HepG2 (cell line): Measurements from ENCODE around the gene APBB3. TPM values are rescaled to one million over a fixed set of nuclear protein-coding genes. Genes with fewer than 3 reads are reported as not detected.

ENCODE experiments used
- ATAC-seq: fragments of 200-7000 bp; cut with Tn5 transposase; 3 replicates; pipeline ENCODE4 v1.9.1; 2020; ENCODE audit warnings: mild to moderate bottlenecking, moderate library complexity
- BruUV-seq: library from RNA; stranded (reverse); fragments of 400-500 nt; replicated peaks from 2 replicates; lab custom pipeline; 2021; lab: Mats Ljungman, UMichigan
- CTCF ChIA-PET: fragments of 300-600 bp; formaldehyde crosslinking; extraction: SDS; loops from one replicate; lab custom pipeline; 2021; ENCODE audit warnings: low total read pairs, inconsistent platforms, low intra/inter-chr PET ratio; lab: Yijun Ruan, JAX
- POLR2A ChIA-PET: fragments of 350-600 bp; sonication (Branson Sonifier 250); formaldehyde crosslinking; loops from one replicate; lab custom pipeline; 2020; ENCODE audit warnings: antibody characterized with exemption, inconsistent platforms; lab: Yijun Ruan, JAX
- DNase-seq: peaks from one replicate; pipeline ENCODE4 v3.0.0-alpha.2; 2015; ENCODE audit warnings: low spot score
- FAIRE-seq: peaks from 3 replicates; lab custom pipeline; 2011; peaks lifted over from hg19 to GRCh38; lab: Jason Lieb, UNC
- H2AFZ ChIP-seq: one replicate; pipeline ENCODE4 v1.6.1; 2011; ENCODE audit warnings: low read length, inconsistent platforms
- H3K27ac ChIP-seq: fragments of 300-600 bp; 3 replicates; pipeline ENCODE4 v1.8.0; 2011; ENCODE audit warnings: mixed run types, mild to moderate bottlenecking, mixed read lengths, low read length, inconsistent platforms; ENCODE audit not compliant: insufficient read depth; ENCODE audit errors: extremely low read length
- H3K27me3 ChIP-seq, 2 experiments: fragments of 200-600 bp in 1 of 2; 2 replicates in 1 of 2; 3 replicates in 1 of 2; pipeline versions ENCODE4 v1.6.0 to v1.8.0; 2011; ENCODE audit warnings: low read length in 2 of 2, mild to moderate bottlenecking in 2 of 2, moderate library complexity in 2 of 2, inconsistent platforms in 1 of 2; ENCODE audit not compliant: insufficient read depth in 2 of 2, control insufficient read depth in 1 of 2
- H3K36me3 ChIP-seq, 2 experiments: fragments of 200-600 bp in 1 of 2; replicated peaks in 1 of 2; 2 replicates in 1 of 2; 3 replicates in 1 of 2; pipeline versions ENCODE4 v1.5.1 to v1.8.0; 2011; ENCODE audit warnings: low read length in 2 of 2, inconsistent platforms in 1 of 2; ENCODE audit not compliant: insufficient read depth in 2 of 2, control insufficient read depth in 1 of 2
- H3K4me1 ChIP-seq: 2 replicates; pipeline ENCODE4 v1.5.1; 2012; ENCODE audit warnings: low read length, inconsistent platforms; ENCODE audit not compliant: insufficient read depth
- H3K4me2 ChIP-seq: 2 replicates; pipeline ENCODE4 v1.6.0; 2011; ENCODE audit warnings: low read depth, low read length, inconsistent platforms
- H3K4me3 ChIP-seq, 3 experiments: fragments of 200-600 bp in 1 of 3; sonication (generic), shearing (Covaris generic) in 1 of 3; replicated peaks in 1 of 3; 2 replicates each; pipeline ENCODE4 v1.5.1; 2011 to 2016; ENCODE audit warnings: low read length in 3 of 3, inconsistent platforms in 2 of 3, low read depth in 2 of 3, mild to moderate bottlenecking in 2 of 3, control low read depth in 1 of 3, mixed read lengths in 1 of 3; ENCODE audit not compliant: insufficient read depth in 1 of 3
- H3K79me2 ChIP-seq: one replicate; pipeline ENCODE4 v1.6.1; 2011; ENCODE audit warnings: low read length, inconsistent platforms; ENCODE audit not compliant: insufficient read depth
- H3K9ac ChIP-seq: 2 replicates; pipeline ENCODE4 v1.6.0; 2011; ENCODE audit warnings: mild to moderate bottlenecking, low read depth, low read length, inconsistent platforms; ENCODE audit not compliant: insufficient read depth
- H3K9me3 ChIP-seq: 2 replicates; pipeline ENCODE4 v1.5.1; 2012; ENCODE audit warnings: mild to moderate bottlenecking, low read length
- H4K20me1 ChIP-seq: 2 replicates; pipeline ENCODE4 v1.6.0; 2011; ENCODE audit warnings: inconsistent platforms, mild to moderate bottlenecking, low read length, moderate library complexity; ENCODE audit not compliant: insufficient read depth
- ATF5 ChIP-seq: sonication (generic); formaldehyde crosslinking; IDR thresholded peaks from 2 replicates; pipeline ENCODE4 v1.4.0; 2020; ENCODE audit warnings: mild to moderate bottlenecking, low read depth, missing genetic modification reagents
- ETV6 ChIP-seq: sonication (generic); formaldehyde crosslinking; conservative IDR thresholded peaks from 2 replicates; pipeline ENCODE4 v1.4.0; 2020; ENCODE audit warnings: missing genetic modification reagents
- GMEB1 ChIP-seq: sonication (generic); formaldehyde crosslinking; IDR thresholded peaks from 2 replicates; pipeline ENCODE4 v1.5.1; 2020; ENCODE audit warnings: missing genetic modification reagents, mild to moderate bottlenecking, borderline replicate concordance
- THAP11 ChIP-seq: IDR thresholded peaks from 2 replicates; pipeline ENCODE4 v1.6.1; 2016; ENCODE audit warnings: missing biosample characterization, missing genetic modification reagents
- THAP7 ChIP-seq: sonication (generic); formaldehyde crosslinking; IDR thresholded peaks from 2 replicates; pipeline ENCODE4 v1.8.1; 2023; ENCODE audit warnings: mild to moderate bottlenecking, missing genetic modification reagents
- TOE1 ChIP-seq: sonication (generic); formaldehyde crosslinking; IDR thresholded peaks from 2 replicates; pipeline ENCODE4 v1.4.0; 2020; ENCODE audit warnings: mild to moderate bottlenecking, missing genetic modification reagents
- ZBTB33 ChIP-seq: sonication (generic); formaldehyde crosslinking; IDR thresholded peaks from 2 replicates; pipeline ENCODE4 v1.4.0; 2020; ENCODE audit warnings: missing genetic modification reagents
- ZFP37 ChIP-seq: sonication (generic); formaldehyde crosslinking; IDR thresholded peaks from 2 replicates; pipeline ENCODE4 v1.4.0; 2020; ENCODE audit warnings: missing genetic modification reagents, borderline replicate concordance
- ZNF513 ChIP-seq: sonication (generic); formaldehyde crosslinking; conservative IDR thresholded peaks from 2 replicates; pipeline ENCODE4 v1.5.0; 2020; ENCODE audit warnings: missing genetic modification reagents
- ZNF543 ChIP-seq: sonication (generic); formaldehyde crosslinking; IDR thresholded peaks from 2 replicates; pipeline ENCODE4 v1.4.0; 2020; ENCODE audit warnings: mild to moderate bottlenecking, missing genetic modification reagents
- WGBS: methylation state at CpG from one replicate; pipeline ENCODE4 v1.1.6; 2017; ENCODE audit warnings: low lambda C conversion rate; 5-methylcytosine and 5-hydroxymethylcytosine counted together
- in situ Hi-C: cut with HindIII; loops from 2 replicates; pipeline ENCODE4 v1.10.0; 2017; ENCODE audit warnings: low pct_unique_long_range_greater_than_20kb; ENCODE audit not compliant: extremely low pct_ligation_motif_present
- intact Hi-C: fragments of 100-400 bp; cut with micrococcal nuclease; formaldehyde crosslinking; loops from one replicate; pipeline ENCODE4 v1.10.0; 2022; ENCODE audit not compliant: unreplicated experiment
- polyA plus RNA-seq, 8 experiments: library from polyadenylated mRNA; depleted of rRNA in 3 of 8; stranded (reverse) in 7 of 8; unstranded in 1 of 8; fragments of >200 nt; fragmentation: Illumina TruSeq in 4 of 8; extraction: Trizol in 4 of 8; gene quantifications; 2 replicates each; pipeline versions ENCODE4 v1.2.1 to v1.2.3, GENCODE V29; 2011 to 2016; ENCODE audit warnings: low read depth in 4 of 8, missing spikeins in 1 of 8, mixed read lengths in 1 of 8; ENCODE audit not compliant: insufficient read depth in 1 of 8
- total RNA-seq, 5 experiments: library from RNA; depleted of rRNA; stranded (reverse); fragments of >200 nt; fragmentation: Illumina TruSeq; extraction: Trizol; gene quantifications; 2 replicates each; pipeline ENCODE4 v1.2.3, GENCODE V29; 2016; ENCODE audit warnings: low read depth in 1 of 5

The APBB3 gene
- total and polyA plus RNA-seq, 2 of the 13 experiments (the other 11 are each of a cell fraction or from before 2014, with no cell fraction given), result 0.38 to 0.78 TPM

GRCh38 chr5:140561753-140562523, 2.5 kb downstream of the APBB3 start (continued):
- TF ChIP-seq GMEB1 (no peak), TOE1 (CRISPR knock-in tag) (no peak), ZFP37 (CRISPR knock-in tag) (no peak), THAP7 (CRISPR knock-in tag) (no peak), ZNF543 (CRISPR knock-in tag) (no peak), THAP11 (CRISPR knock-in tag) (no peak), ETV6 (CRISPR knock-in tag) (no peak), ZNF513 (CRISPR knock-in tag) (no peak)

GRCh38 chr5:140560227-140560626, 4.2 kb downstream of the APBB3 start:
- Histone ChIP-seq H3K9ac (no peak overlapping the region), H3K79me2 (peaks cover 17% of the 10 kb centered on the region), H3K9me3 (no peaks in the 10 kb centered on the region), H3K27ac (no peak overlapping the region), H3K27me3 (peaks cover 0 to 5% of the 10 kb centered on the region in 2 experiments; a peak in 1 of 5 replicates), H3K4me1 (peaks cover 37% of the 10 kb centered on the region), H3K36me3 (no peaks in the 10 kb centered on the region), H3K4me3 (no peak overlapping the region), H3K4me2 (no peak overlapping the region), H4K20me1 (no peaks in the 10 kb centered on the region), H2AFZ (no peak overlapping the region)
- ATAC-seq (no peak), FAIRE-seq (no peak), DNase-seq (no peak)
- ChIA-PET POLR2A (no interaction called here), CTCF (no interaction called here)
- 58% methylated on average over 6 of the region's 10 CpGs for WGBS
- TF ChIP-seq ATF5 (CRISPR knock-in tag) (no peak), ZBTB33 (0 out of 2 replicates have a peak, but pooled peaks have one; percentile 12)
- intact Hi-C loops, result no loop called here
- BruUV-seq, result no TSS peak
- in situ Hi-C loops, result loop anchor here (5.0 to 10.0 kb wide), 2 partner anchors 72 to 165 kb away; partner anchors contain the start of gene CD14
